Adrenal gland (tissue), 12 donors: ENCODE measurements around the gene PARVB. TPM values are rescaled to one million over a fixed set of nuclear protein-coding genes. Genes with fewer than 3 reads are reported as not detected.

Experiments
- DNase-seq, 7 donors: peaks; one replicate each; pipeline ENCODE4 v3.0.0-alpha.2; 2019 to 2020
- H3K27ac ChIP-seq, 5 donors: fragments of 200-600 bp; sonication (generic) in 4 of 5; 1 replicate in 3 of 5; 2 replicates in 2 of 5; pipeline versions ENCODE4 v1.5.1 to v1.8.0; 2016 to 2020; ENCODE audit warnings: mild to moderate bottlenecking in 1 of 5
- H3K27me3 ChIP-seq: fragments of 200-600 bp; 2 replicates; pipeline ENCODE4 v1.8.0; 2021
- H3K36me3 ChIP-seq, 2 donors: fragments of 200-600 bp; replicated peaks in 1 of 2; 1 replicate in 1 of 2; 2 replicates in 1 of 2; pipeline versions ENCODE4 v1.5.1 to v1.8.0; 2018 to 2022
- H3K4me1 ChIP-seq, 2 donors: fragments of 200-600 bp; replicated peaks in 1 of 2; 1 replicate in 1 of 2; 2 replicates in 1 of 2; pipeline versions ENCODE4 v1.5.1 to v1.8.0; 2018 to 2021
- H3K4me3 ChIP-seq, 4 donors: fragments of 200-600 bp; sonication (generic) in 3 of 4; one replicate each; pipeline ENCODE4 v1.5.1; 2016 to 2018
- H3K9me3 ChIP-seq, 3 donors: fragments of 200-600 bp; sonication (generic) in 1 of 3; replicated peaks in 1 of 3; 1 replicate in 2 of 3; 2 replicates in 1 of 3; pipeline versions ENCODE4 v1.5.1 to v1.8.0; 2016 to 2021
- CTCF ChIP-seq, 6 experiments: fragments of 450-650 bp in 4 of 6; fragments of 200-600 bp in 2 of 6; sonication (generic) in 1 of 6; IDR thresholded peaks; 1 replicate in 5 of 6; 2 replicates in 1 of 6; pipeline versions ENCODE4 v1.5.1 to v1.8.0; 2016 to 2021; ENCODE audit warnings: antibody characterized with exemption in 6 of 6, mild to moderate bottlenecking in 2 of 6, moderate library complexity in 1 of 6
- POLR2A ChIP-seq, 2 donors: fragments of 450-650 bp; IDR thresholded peaks; one replicate each; pipeline ENCODE4 v1.6.1; 2017; ENCODE audit warnings: antibody characterized with exemption in 2 of 2, mild to moderate bottlenecking in 2 of 2, moderate library complexity in 1 of 2
- WGBS, 4 donors: extraction: QIAGEN DNeasy Blood & Tissue Kit in 2 of 4; methylation state at CpG; one replicate each; pipeline versions ENCODE4 v1.1.5 to v1.1.7; 2013 to 2017; 5-methylcytosine and 5-hydroxymethylcytosine counted together
- intact Hi-C, 2 donors: fragments of 100-400 bp; cut with DNase I; formaldehyde crosslinking; loops; one replicate each; pipeline versions ENCODE4 v1.14.1 to v1.15.0; 2022 to 2023
- polyA plus RNA-seq, 3 donors: library from polyadenylated mRNA; stranded (reverse); fragments of 200-250 nt in 2 of 3; fragments of 350-450 nt in 1 of 3; fragmentation: Illumina TruSeq in 1 of 3; extraction: RNeasy Lipid Tissue Mini Kit (QIAGEN cat#74804) in 1 of 3; gene quantifications; one replicate each; pipeline ENCODE4 v1.2.3, GENCODE V29; 2013 to 2014
- total RNA-seq, 9 donors: library from RNA; depleted of rRNA in 4 of 9; stranded (reverse); fragments of >200 nt in 4 of 9; fragments of 120-200 nt in 1 of 9; fragmentation: NEBNext Ultra II Directional in 1 of 9; extraction: Animal tissue kit (Norgen Biotek cat#: 25700) in 1 of 9; gene quantifications; one replicate each; pipeline versions ENCODE4 v1.1.0 to v1.2.4, GENCODE V29; 2013 to 2023
- donor health status: healthy with polysubstance abuse.
- donor health status: Bipolar disorder and iron deficiency.
- donor health status: DM: yes; HTN: yes; CAD: no.
- donor health status: DM: no; HTN: no; CAD: no.
- donor health status: DM: no; HTN: no; CAD: no.
- donor health status: DM: yes; HTN: yes; CAD: no.

Gene PARVB
- total and polyA plus RNA-seq, 12 donors, result 16.9 to 77.6 (median 45.9) TPM

- H3K4me1 ChIP-seq, result no peaks in the 10 kb centered on the region
Measured at GRCh38 chr22:44100411-44100810, 76.3 kb downstream of the PARVB start.

GRCh38 chr22:44102121-44102520, 78.0 kb downstream of the PARVB start:
- intact Hi-C loops, result no loop called here
- no peak for DNase-seq
- H3K4me3 ChIP-seq, result no peak overlapping the region
- no peaks in the 10 kb centered on the region for H3K9me3 ChIP-seq
- no peaks in the 10 kb centered on the region for H3K27me3 ChIP-seq
- WGBS, 4 donors, result 75 to 99% (median 96%) methylated on average over 1 to 4 of the region's 4 CpGs
- no peaks in the 10 kb centered on the region for H3K4me1 ChIP-seq
- no peaks in the 10 kb centered on the region for H3K36me3 ChIP-seq
- TF ChIP-seq CTCF (IDR thresholded peaks at IDR 0.05) (no peak), POLR2A (IDR thresholded peaks at IDR 0.05) (no peak)
- no peak overlapping the region for H3K27ac ChIP-seq

More at GRCh38 chr22:44100411-44100810, 76.3 kb downstream of the PARVB start:
- DNase-seq, result peak in 1 of 7 donors; percentile 8
- intact Hi-C loops, result no loop called here
- Histone ChIP-seq H3K27ac (no peak overlapping the region), H3K9me3 (no peaks in the 10 kb centered on the region), H3K36me3 (no peaks in the 10 kb centered on the region), H3K27me3 (no peaks in the 10 kb centered on the region), H3K4me3 (no peak overlapping the region)
- TF ChIP-seq CTCF (IDR thresholded peaks at IDR 0.05), result no peak
- TF ChIP-seq POLR2A (IDR thresholded peaks at IDR 0.05), result no peak
- WGBS, 4 donors, result 92 to 98% (median 94%) methylated on average over 4 to 13 of the region's 13 CpGs

GRCh38 chr22:44102856-44103255, 78.8 kb downstream of the PARVB start:
- Histone ChIP-seq H3K9me3 (no peaks in the 10 kb centered on the region), H3K27me3 (no peaks in the 10 kb centered on the region), H3K4me1 (no peaks in the 10 kb centered on the region), H3K27ac (no peak overlapping the region), H3K36me3 (no peaks in the 10 kb centered on the region), H3K4me3 (no peak overlapping the region)
- TF ChIP-seq POLR2A (IDR thresholded peaks at IDR 0.05) (no peak), CTCF (IDR thresholded peaks at IDR 0.05) (no peak)
- 91 to 100% (median 96%) methylated on average over 2 to 3 of the region's 3 CpGs for WGBS, 4 donors
- no peak for DNase-seq
- intact Hi-C loops, result no loop called here

- no peak for DNase-seq
- Histone ChIP-seq H3K4me3 (no peak overlapping the region), H3K4me1 (no peaks in the 10 kb centered on the region), H3K36me3 (no peaks in the 10 kb centered on the region), H3K27ac (no peak overlapping the region), H3K9me3 (no peaks in the 10 kb centered on the region), H3K27me3 (no peaks in the 10 kb centered on the region)
- TF ChIP-seq CTCF (IDR thresholded peaks at IDR 0.05) (no peak), POLR2A (IDR thresholded peaks at IDR 0.05) (no peak)
- 94 to 97% (median 96%) methylated on average over 10 to 13 of the region's 13 CpGs for WGBS, 4 donors
- intact Hi-C loops, result no loop called here
Measured at GRCh38 chr22:44103735-44104480, 79.8 kb downstream of the PARVB start.
